Stimulated activated naive CD4-positive, alpha-beta T cell treated with Interleukin-2 at 50 U/mL for 16 hours (primary cell): ENCODE results near the gene GNG7.
"Not testable (repeated sequence)": the region's sequence is repeated elsewhere in the genome, so short reads cannot be mapped to it uniquely, and the experiment has no call there.

ENCODE experiments used
- DNase-seq: peaks from one replicate; lab custom pipeline; 2025; lab: John Stamatoyannopoulos, UW

Gene GNG7

DNA sequence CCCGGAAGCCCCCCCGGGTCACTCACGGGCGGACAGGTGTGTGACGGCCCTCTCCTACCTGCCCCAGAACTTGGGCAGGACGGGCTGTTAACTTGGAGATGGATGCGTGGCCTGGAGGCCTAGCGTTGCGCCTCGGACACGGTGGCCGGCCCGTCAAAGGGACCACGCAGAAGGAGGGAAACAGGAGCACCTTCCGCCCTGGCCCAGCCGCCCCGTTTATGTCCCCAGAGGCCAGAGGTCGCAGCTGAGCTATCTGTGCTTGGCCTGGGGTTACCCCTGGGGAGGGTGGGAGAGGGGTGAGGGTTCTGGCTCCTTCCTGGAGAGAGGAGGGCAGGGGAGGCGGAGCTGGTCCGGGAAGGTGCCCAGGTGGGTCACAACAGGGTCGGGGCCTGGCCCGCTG is 190.9 kb downstream of the GNG7 start:
- no peak for DNase-seq

DNA sequence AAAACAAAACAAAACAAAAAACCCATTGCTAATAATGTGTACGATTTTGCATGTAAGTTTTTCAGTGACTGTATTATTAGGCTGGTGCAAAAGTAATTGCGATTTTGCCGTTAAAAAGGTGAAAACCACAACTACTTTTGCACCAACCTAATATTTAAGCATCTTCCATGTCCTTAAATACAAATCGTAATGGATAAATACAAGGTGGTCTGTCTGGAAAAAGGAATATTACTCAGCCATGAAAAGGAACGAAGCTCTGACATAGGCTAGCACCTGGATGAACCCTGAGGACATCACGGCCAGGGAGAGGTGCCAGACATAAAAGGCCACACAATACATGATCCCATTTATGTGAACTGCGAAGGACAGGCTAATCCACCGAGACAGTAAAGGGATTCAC is 193.4 kb downstream of the GNG7 start:
- no peak for DNase-seq

DNA sequence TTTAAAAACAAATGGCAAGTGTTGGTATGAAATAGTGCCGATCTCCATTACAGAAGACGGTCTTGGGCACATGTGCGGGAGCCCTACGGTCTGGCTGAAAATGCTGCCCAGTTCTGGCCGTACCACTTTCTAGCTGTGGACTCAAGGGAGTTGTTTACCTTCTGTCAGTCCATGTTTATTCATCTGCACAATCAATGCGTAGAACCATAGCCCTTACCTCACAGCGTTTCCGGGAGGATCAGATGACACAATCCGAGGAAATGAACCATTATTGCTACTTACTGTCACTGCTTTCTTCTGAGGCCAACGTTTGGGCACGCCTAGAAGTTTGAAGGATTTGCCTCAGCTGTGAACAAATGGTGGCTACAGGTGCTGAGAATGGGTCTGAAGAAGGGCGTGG is 195.4 kb downstream of the GNG7 start:
- DNase-seq = no peak

DNA sequence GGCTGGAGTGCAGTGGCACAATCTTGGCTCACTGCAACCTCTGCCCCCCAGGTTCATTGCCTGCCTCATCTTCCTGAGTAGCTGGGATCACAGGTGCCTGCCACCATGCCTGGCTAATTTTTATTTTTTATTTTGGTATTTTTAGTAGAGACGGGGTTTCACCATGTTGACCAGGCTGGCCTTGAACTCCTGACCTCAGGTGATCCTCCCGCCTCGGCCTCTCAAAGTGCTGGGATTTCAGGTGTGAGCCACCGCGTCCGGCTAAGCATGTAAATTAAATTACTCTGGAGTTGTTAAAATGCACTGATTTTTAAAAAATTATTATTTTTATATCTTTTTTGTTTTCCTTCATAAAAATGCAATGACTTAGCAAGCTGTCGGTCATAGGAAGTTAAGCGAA is 195.8 kb downstream of the GNG7 start:
- DNase-seq = not testable (repeated sequence)

DNA sequence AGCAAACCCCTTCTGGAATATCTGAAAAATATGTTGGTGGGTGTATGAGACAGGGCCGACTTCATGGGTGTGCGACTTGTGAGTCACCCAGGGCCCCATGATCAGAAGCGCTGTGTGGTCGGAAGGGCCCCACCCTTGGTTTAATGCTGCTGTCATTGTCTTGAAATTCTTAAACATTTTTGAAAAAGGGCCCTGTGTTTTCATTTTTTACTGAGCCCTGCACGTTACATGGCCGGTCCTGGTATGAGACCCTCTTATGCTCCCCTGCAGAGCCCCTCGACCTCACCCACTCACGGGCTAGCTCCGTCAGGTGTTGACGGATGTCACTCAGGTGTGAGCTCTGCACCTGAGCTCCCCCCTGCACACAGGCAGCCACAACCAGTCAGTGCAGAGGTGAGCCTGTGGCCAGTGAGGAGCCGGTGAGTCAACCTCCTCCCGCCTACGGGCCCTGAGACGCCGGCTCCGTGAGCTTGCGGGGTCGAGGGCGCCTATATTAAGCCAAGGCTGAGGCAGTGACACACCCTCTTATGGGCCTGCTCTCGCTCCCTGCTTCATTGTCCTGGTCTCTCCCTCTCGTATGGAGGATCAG is 198.9 kb downstream of the GNG7 start:
- DNase-seq = peak; percentile 73

DNA sequence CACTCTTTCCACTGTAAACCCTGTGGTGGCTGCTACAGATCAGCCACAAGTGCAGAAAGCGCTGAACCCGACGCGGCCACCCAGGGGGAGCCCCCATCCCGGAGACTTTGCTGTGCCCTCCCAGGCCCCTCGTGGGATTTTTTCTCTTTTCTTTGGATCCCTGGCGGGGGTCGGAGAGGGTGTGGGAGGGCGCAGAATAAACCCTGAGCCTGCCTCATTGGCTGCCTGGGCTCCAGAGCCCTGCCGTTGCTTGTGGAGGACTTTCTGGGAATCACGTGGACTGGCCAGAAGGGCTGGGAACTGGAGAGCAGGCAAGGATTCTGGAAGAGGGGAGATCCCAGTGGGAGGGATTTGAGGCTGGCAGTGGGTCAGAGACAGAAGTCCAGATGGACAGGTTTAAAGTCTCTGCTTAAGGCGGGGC is 201.6 kb downstream of the GNG7 start:
- DNase-seq = no peak

DNA sequence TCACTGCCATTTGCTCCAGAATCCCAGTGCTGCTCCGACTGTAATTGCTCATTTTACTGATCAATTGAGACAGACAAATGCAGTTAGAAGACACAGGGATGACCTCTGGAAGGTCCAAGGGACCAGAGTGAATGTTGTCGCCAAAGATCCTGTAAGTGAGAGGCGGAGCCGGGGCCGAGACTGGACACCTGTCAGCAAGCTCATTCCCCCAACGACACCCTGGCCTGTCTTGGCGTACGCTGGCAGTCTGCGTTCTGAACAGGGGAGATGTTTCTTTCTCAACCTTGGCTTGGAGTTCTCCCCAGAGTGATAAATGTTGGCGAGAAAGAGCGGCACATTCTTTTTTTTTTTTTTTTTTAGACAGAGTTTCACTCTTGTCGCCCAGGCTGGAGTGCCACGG is 202.3 kb downstream of the GNG7 start:
- no peak for DNase-seq

DNA sequence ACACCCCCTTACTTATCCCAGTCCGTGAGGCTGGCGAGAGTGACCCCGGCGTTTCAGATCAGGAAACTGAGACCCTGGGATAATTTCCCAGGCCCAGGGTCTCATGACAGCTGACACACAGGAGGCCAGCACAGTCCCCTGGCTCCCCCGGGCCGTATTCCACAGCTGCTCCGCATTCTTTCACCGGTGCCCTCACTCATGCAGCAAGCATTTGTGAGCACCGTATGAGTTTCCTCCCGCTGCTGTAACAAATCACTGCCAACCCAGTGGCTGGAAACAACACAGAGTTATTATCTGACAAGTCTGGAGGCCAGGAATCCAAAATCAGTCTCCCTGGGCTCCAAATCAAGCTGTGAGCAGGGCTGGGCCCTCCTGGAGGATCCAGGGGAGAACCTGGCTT is 205.3 kb downstream of the GNG7 start:
- DNase-seq = no peak

DNA sequence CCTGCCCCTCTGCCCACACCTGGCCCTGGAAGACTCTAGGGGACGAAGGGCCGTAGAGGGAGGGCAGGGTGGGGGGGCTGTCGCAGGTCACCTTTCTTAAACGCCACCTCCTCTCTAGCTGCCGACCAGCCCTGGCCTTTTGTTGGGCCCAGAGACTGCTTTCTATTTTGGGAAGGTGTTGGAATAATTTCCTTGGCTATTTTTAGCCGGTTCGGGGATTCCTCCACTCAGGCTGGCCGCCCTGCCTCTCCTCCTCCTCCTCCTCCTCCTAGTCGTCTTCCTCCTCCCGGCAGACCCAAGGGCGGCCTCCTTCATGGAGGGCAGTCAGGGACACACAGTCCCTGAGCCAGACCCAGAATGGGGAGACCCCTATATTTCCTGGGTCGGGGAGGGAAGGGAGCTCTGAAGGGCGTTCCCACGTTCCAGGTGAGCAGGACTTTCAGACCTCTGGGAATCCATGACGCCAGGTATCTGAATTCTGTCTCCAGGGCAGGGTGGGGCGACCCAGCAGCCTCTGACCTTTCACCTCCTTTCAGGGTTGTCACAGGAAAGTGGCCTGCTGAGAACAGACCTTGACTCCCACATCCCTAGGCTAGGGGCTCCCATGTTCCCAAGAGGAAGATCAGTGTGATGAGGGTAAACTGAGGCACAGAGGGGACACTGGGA is 206.7 kb downstream of the GNG7 start:
- no peak for DNase-seq

DNA sequence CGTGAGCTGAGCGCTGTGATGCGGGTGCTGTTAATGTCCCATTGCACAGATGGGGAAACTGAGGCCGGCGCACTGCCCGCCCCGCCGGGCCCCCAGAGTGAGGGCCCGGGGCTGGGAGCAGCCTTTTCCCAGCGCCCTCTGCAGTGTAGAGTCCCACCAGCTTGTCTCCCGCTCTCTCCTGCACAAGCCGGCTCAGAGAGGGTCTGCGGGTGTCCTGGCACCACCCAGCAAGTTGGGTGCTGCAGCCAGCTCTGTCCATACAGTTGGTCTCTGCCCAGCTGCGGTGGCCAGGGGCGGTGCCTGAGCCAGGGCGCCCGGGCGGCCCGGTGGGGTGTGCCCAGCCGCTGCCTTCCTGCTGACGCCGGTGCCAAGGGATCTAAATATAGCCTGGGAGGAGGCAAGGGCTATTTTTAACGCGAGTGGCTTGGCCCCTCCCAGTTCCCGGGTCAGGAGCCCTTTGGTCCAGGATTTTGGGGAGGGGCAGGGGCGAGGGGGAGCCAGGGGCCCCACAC is 207.3 kb downstream of the GNG7 start:
- no peak for DNase-seq

- peak; percentile 40 for DNase-seq
These were observed 207.9 kb downstream of the GNG7 start for GRCh38 chr19:2494447-2495129.

DNA sequence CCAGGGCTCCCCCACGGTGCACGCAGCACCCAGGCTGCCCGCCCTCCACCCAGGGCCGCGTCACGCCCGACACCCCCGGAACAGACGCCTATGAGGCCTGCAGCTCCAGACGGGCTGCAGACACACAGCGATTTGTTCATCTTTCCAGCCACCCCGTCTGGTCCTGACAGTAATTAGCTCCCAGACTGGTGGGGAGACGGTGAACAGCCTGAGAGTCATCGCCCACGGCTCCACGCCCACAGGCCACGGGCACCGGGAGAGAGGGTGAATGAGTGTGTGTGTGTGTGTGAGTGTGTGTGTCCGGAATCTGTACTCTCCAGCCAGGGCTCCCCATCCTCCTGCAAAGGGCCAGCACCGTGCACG is 208.4 kb downstream of the GNG7 start:
- DNase-seq = no peak

- not testable (repeated sequence) for DNase-seq
These were observed 209.0 kb downstream of the GNG7 start for GRCh38 chr19:2493448-2493847.

GRCh38 chr19:2492870-2493269 is 209.6 kb downstream of the GNG7 start:
- no peak for DNase-seq

- DNase-seq = no peak
These were observed 211.2 kb downstream of the GNG7 start for GRCh38 chr19:2491130-2491801.

DNA sequence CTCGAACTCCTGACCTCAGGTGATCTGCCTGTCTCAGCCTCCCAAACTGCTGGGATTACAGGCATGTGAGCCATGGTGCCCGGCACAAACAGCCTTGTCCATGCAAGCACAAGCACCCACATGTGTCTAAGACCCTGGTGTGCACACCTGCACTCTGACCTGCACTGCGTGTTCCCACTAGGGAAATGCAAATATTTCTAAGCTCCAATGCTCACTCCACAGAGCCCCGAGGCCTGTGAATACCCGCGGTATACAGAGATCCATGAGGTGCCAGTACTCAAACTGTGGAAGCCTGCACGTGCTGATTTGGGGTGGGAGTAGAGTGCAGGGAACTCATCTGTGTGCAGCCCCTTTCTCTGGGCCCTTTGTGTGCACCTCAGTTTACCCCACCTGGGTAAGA is 211.8 kb downstream of the GNG7 start:
- DNase-seq = no peak

DNA sequence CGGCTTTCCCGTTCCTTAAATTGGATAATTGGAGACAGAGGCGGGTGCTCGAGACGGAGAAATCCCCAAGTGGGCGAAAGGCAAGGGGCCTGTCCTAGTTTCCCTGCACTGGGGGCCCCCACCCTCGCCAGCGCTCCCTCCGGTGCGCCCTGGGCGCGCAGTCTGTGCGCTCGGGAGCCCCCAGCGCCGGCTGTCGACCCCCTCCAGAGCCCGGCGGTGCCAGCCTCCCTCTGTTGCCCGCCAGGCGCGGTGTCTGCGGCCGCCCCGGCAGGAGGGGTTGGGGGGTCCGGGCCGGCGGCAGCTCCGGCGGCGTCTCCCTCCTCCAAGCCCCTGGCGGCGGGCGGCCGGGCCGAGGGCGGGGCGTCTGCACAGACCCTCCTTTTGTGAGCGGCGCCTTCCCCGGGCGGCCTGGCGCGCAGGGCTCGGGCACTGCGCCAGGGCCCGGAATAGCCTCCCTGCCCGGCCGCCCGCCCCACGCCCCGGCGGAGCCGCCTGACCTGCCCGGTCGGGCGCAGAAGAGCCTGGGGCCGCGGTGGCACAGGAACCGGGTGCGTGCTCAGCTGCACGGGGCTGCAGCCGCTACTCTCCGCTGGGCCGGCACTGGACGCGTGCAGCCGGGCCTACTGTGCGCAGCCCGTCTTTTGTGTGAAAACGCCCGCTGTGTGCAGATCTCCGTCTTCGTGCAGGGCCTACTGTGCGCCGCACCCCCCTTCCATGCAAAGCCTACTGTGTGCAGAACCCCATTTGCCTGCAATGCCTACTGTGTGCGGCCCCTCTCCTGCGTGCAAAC is 213.4 kb downstream of the GNG7 start:
- DNase-seq = no peak

DNA sequence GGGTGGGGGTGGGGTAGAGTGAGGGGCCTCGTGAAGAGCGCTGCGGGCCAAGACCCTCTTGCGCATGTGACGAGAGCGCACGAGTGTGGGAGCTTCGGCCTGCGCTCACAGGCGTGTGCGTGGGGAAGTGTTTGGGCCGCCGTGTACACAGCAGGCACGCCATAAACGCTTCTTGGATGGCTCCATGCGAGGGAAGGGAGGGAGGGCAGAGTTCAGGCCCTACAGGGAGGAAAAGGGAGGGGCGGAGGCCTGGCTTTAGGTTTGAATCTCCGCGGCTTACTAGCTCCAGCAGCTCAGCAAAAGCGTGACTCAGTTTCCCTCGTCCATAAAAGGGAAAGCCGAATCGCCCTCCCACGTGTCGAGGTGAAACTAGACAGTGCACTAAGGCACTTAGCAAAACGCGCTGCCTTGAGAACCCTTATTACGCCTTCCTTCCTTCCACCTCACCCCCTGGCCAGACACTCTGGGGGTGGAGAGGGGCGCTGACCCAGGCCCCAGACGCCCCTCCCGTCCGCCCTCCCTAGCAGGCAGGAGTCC is 214.0 kb downstream of the GNG7 start:
- DNase-seq = no peak

DNA sequence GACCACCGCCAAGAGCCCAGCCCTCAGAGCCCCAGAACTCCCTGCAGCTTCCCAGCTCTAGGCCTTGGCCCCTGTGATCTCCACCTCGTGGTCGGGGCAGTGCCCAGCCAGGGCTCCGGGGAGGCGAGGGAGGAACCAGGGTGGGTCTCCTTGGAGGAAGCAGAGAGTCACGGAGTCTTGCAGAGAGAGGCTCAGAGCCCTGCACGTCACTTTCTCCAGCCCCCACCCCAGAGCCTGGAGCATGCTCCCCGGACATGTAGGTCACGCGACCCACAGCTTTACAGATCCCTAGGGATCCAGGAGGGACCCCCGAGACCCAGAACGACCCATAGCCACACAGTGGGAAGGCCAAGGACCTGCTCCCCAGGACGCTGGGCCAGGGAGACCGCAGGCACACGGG is 214.7 kb downstream of the GNG7 start:
- DNase-seq = no peak

- no peak for DNase-seq
These were observed 215.4 kb downstream of the GNG7 start for GRCh38 chr19:2487090-2487489.

DNA sequence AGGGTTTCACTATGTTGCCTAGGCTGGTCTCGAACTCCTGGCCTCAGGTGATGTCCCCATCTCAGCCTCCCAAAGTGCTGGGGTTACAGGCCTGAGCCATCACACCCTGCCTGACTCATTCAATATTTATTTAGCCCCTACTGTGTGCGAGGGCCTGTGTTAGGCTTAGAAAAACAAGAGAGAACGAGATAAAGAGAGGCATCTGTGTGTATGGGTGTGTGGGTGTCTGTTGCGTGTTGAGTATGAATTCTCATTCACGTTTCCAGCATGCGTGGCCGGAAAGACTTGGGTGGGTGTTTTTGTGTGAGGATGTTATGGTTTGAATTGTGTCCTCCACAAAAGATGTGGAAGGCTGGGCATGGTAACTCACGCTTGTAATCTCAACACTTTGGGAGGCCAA is 217.1 kb downstream of the GNG7 start:
- no peak for DNase-seq
